C4-2B (cell line): ENCODE data around the gene IGSF10.
A peak's percentile ranks its signal among the peaks of the same experiment; 100 is the strongest.

Experiments used
- CTCF ChIP-seq: fragments of 450-650 bp; conservative IDR thresholded peaks from 2 replicates; pipeline ENCODE4 v1.5.1; 2017; ENCODE audit warnings: mild to moderate bottlenecking
- ZFX ChIP-seq: fragments of 450-650 bp; IDR thresholded peaks from 2 replicates; pipeline ENCODE4 v1.6.1; 2017

DNA sequence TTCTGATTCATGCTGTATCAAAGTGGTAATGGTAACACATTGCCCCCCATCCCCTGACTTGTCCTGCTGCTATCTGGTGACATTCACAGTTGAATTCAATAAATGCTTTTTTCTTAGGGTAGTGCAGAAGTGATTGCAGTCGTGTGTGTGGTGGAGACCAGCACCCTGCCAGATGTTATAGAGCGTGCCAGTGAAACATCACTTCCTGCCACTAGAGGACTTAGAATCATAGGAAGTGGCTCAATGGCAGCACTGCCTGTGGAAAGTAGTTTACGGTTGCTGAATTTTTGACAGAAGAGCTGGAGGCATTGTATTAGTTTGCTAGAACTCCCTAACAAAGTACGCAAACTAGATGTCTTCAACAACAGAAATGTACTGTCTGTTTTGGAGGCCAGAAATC, 38.9 kb downstream of the IGSF10 start:
- TF ChIP-seq CTCF = peak; percentile 19
- TF ChIP-seq ZFX = no peak
